Effector memory CD4-positive, alpha-beta T cell (primary cell): ENCODE measurements around the gene OR1L4.

Source experiments
- DNase-seq, 3 donors: peaks; one replicate each; pipeline ENCODE4 v3.0.0-alpha.2; 2020
- H3K27ac ChIP-seq: 2 replicates; pipeline ENCODE4 v1.7.0; 2013; ENCODE audit warnings: mild to moderate bottlenecking, low read length, moderate library complexity; ENCODE audit not compliant: insufficient read depth, poor library complexity, severe bottlenecking
- H3K27me3 ChIP-seq: replicated peaks from 2 replicates; pipeline ENCODE4 v1.7.0; 2013; ENCODE audit warnings: mild to moderate bottlenecking, low read length; ENCODE audit not compliant: insufficient read depth, control insufficient read depth, poor library complexity, severe bottlenecking
- H3K36me3 ChIP-seq: 2 replicates; pipeline ENCODE4 v1.7.0; 2013; ENCODE audit warnings: mild to moderate bottlenecking, low read length, moderate library complexity; ENCODE audit not compliant: control insufficient read depth, insufficient read depth
- H3K4me1 ChIP-seq: 2 replicates; pipeline ENCODE4 v1.7.0; 2013; ENCODE audit warnings: low read length, mild to moderate bottlenecking; ENCODE audit not compliant: control insufficient read depth, insufficient read depth, poor library complexity, severe bottlenecking
- H3K4me3 ChIP-seq: 2 replicates; pipeline ENCODE4 v1.7.0; 2013; ENCODE audit warnings: low read length, low read depth, mild to moderate bottlenecking; ENCODE audit not compliant: insufficient read depth, poor library complexity, severe bottlenecking
- H3K9me3 ChIP-seq: 2 replicates; pipeline ENCODE4 v1.7.0; 2013; ENCODE audit warnings: mild to moderate bottlenecking, low read length, moderate library complexity; ENCODE audit not compliant: control insufficient read depth
- total RNA-seq, 3 donors: gene quantifications; one replicate each; lab custom pipeline; 2026; lab: John Stamatoyannopoulos, UW

The OR1L4 gene, protein sequence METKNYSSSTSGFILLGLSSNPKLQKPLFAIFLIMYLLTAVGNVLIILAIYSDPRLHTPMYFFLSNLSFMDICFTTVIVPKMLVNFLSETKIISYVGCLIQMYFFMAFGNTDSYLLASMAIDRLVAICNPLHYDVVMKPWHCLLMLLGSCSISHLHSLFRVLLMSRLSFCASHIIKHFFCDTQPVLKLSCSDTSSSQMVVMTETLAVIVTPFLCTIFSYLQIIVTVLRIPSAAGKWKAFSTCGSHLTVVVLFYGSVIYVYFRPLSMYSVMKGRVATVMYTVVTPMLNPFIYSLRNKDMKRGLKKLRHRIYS
- 0 reads per million in 3 donors for total RNA-seq

DNA sequence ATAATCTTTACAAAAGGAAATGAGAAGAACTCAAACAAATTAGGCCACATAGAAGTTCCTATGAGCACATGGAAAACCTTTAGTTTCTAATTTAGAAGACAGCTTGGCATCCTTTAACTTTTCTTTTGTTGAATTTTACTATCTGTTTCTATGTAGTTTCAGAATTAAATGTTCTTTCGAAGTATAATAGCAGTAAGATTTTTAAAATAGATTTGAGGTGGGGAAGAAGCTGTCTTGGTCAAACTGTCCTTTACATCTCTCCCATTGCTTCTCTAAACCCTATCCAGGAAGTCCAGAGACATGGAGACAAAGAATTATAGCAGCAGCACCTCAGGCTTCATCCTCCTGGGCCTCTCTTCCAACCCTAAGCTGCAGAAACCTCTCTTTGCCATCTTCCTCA is at the start of gene OR1L4:
OR1L4 (plus strand) TSS at position 301 of the 400 bp plus-strand sequence; CDS start at position 301, 0 bp downstream.
- no peaks in the 10 kb centered on the region for H3K27me3 ChIP-seq
- no peaks in the 10 kb centered on the region for H3K36me3 ChIP-seq
- peaks cover 21% of the 10 kb centered on the region for H3K9me3 ChIP-seq
- no peaks in the 10 kb centered on the region for H3K4me1 ChIP-seq
- no peak within 1 kb of the TSS for H3K27ac ChIP-seq
- H3K4me3 ChIP-seq: no peak within 1 kb of the TSS
- DNase-seq: no peak

DNA sequence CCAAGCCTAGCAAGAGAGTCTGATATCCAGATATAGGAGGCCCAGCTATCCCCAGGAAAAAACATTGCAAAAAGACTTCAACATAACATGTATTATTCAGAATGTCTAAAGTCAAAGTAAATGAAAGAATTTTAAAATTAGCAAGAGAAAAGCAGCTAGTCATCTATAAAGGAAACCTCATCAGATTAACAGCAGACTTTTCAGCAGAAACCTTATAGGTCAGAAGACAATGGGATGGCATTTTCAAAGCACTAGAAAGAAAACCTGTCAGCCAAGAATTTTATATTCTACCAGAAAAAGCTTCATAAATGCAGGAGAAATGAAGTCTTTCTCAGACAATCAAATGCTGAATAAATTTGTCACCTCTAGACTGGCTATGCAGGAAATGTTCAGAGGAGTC is 38.9 kb upstream of the OR1L4 start:
- Histone ChIP-seq H3K27me3 (no peaks in the 10 kb centered on the region), H3K4me3 (no peak overlapping the region)

DNA sequence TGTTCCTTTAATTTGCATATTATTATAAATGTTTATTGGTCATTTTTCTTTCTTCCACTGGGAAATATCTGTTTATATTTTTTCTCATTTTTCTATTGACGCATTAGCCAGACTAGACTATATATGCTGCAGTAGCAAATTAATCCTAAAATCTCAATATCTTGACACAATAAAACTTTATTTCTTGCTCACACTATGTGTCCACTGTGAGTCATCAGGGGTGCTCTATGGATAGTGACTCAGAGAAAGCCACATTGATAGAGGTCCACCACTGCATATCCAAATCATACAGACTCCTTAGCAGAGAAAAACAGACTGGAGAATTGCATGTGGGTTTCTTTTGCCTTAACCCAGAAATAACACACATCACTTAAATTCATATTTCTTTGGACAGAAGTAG is 28.1 kb upstream of the OR1L4 start:
- no peaks in the 10 kb centered on the region for H3K36me3 ChIP-seq
- no peaks in the 10 kb centered on the region for H3K27me3 ChIP-seq
- no peak overlapping the region for H3K4me3 ChIP-seq
- H3K27ac ChIP-seq: no peak overlapping the region
- no peaks in the 10 kb centered on the region for H3K4me1 ChIP-seq
- no peak for DNase-seq
- H3K9me3 ChIP-seq: no peaks in the 10 kb centered on the region

More for the DNA sequence above, 38.9 kb upstream of the OR1L4 start:
- DNase-seq: no peak
- Histone ChIP-seq H3K9me3 (peaks cover 6% of the 10 kb centered on the region), H3K4me1 (no peaks in the 10 kb centered on the region), H3K27ac (no peak overlapping the region), H3K36me3 (no peaks in the 10 kb centered on the region)

- peaks cover 3% of the 10 kb centered on the region for H3K9me3 ChIP-seq
- no peaks in the 10 kb centered on the region for H3K4me1 ChIP-seq
- no peak for DNase-seq
- no peak overlapping the region for H3K27ac ChIP-seq
- no peaks in the 10 kb centered on the region for H3K36me3 ChIP-seq
- H3K27me3 ChIP-seq: no peaks in the 10 kb centered on the region
- H3K4me3 ChIP-seq: no peak overlapping the region
Measured at GRCh38 chr9:122718038-122718437, 5.8 kb upstream of the OR1L4 start.

DNA sequence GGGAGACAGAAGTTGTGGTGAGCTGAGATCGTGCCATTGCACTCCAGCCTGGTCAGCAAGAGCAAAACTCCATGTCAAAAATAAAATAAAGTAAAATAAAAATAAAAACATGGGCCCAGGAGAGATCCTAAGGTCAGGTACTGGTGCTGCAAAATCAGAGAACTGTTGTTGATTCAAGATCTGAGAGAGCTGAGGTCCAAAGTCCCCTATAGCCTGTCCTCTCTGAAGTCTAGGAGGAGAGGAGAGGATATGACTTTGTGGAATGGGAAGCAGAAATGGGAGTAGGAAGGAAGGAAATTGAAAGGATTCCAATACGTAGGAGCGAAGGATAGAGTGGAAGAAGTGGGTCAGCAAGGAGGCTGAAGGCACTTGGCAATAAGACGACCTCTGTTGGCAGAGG is 4.6 kb upstream of the OR1L4 start:
- no peaks in the 10 kb centered on the region for H3K36me3 ChIP-seq
- H3K9me3 ChIP-seq: peaks cover 3% of the 10 kb centered on the region
- no peak overlapping the region for H3K4me3 ChIP-seq
- H3K27me3 ChIP-seq: no peaks in the 10 kb centered on the region
- H3K27ac ChIP-seq: no peak overlapping the region
- no peaks in the 10 kb centered on the region for H3K4me1 ChIP-seq
- no peak for DNase-seq

- H3K4me1 ChIP-seq: no peaks in the 10 kb centered on the region
- H3K9me3 ChIP-seq: no peaks in the 10 kb centered on the region
- H3K27me3 ChIP-seq: no peaks in the 10 kb centered on the region
- no peaks in the 10 kb centered on the region for H3K36me3 ChIP-seq
- H3K4me3 ChIP-seq: no peak within 1 kb of the TSS
- H3K27ac ChIP-seq: no peak within 1 kb of the TSS
- no peak for DNase-seq
Measured at GRCh38 chr9:122742003-122742402, 18.2 kb downstream of the OR1L4 start, which contains the start of gene OR1L6. Gene OR1L6 (plus strand): TSS chr9:122742303. CDS start chr9:122749848, 7,545 bp downstream.

GRCh38 chr9:122754825-122755224 is 31.0 kb downstream of the OR1L4 start:
- DNase-seq: no peak
- no peaks in the 10 kb centered on the region for H3K27me3 ChIP-seq

GRCh38 chr9:122767817-122768216 is 44.0 kb downstream of the OR1L4 start:
- H3K27me3 ChIP-seq: no peaks in the 10 kb centered on the region
- no peak overlapping the region for H3K27ac ChIP-seq
- no peak for DNase-seq
- no peaks in the 10 kb centered on the region for H3K4me1 ChIP-seq
- H3K4me3 ChIP-seq: no peak overlapping the region
- no peaks in the 10 kb centered on the region for H3K36me3 ChIP-seq
- H3K9me3 ChIP-seq: no peaks in the 10 kb centered on the region

More at GRCh38 chr9:122754825-122755224, 31.0 kb downstream of the OR1L4 start:
- H3K36me3 ChIP-seq: no peaks in the 10 kb centered on the region
- no peak overlapping the region for H3K4me3 ChIP-seq
- no peaks in the 10 kb centered on the region for H3K9me3 ChIP-seq
- no peaks in the 10 kb centered on the region for H3K4me1 ChIP-seq
- H3K27ac ChIP-seq: no peak overlapping the region
